Activated CD8-positive, alpha-beta T cell treated with anti-CD3 and anti-CD28 coated beads, Interleukin-2, amount 10 ng/mL, durations not matched to agents 7 days and 5 days (primary cell): ENCODE measurements around the gene NPEPL1. TPM values are rescaled to one million over a fixed set of nuclear protein-coding genes. Genes with fewer than 3 reads are reported as not detected.

ENCODE experiments used
- ATAC-seq: fragments of 150-1000 bp; cut with Tn5 transposase; one replicate; pipeline ENCODE4 v1.10.0; 2021; ENCODE audit warnings: moderate library complexity
- CTCF ChIA-PET: fragments of 350-600 bp; sonication (Branson Sonifier 250); formaldehyde crosslinking; loops from one replicate; lab custom pipeline; 2021; ENCODE audit warnings: antibody characterized with exemption; lab: Charles Lee
- POLR2A ChIA-PET: fragments of 350-600 bp; sonication (Branson Sonifier 250); formaldehyde crosslinking; loops from one replicate; lab custom pipeline; 2021; ENCODE audit warnings: antibody characterized with exemption; lab: Charles Lee
- DNase-seq: peaks from one replicate; pipeline ENCODE4 v3.0.0-alpha.2; 2020
- H3K27ac Mint-ChIP-seq: one replicate; pipeline ENCODE4 v1.8.0; 2021; ENCODE audit warnings: mild to moderate bottlenecking, mixed read lengths
- H3K27me3 Mint-ChIP-seq: one replicate; pipeline ENCODE4 v1.8.0; 2021; ENCODE audit warnings: low read depth, mixed read lengths
- H3K36me3 Mint-ChIP-seq: one replicate; pipeline ENCODE4 v1.8.0; 2021; ENCODE audit warnings: low read depth, mixed read lengths
- H3K4me1 Mint-ChIP-seq: one replicate; pipeline ENCODE4 v1.8.0; 2021; ENCODE audit warnings: low read depth, mixed read lengths
- H3K4me3 Mint-ChIP-seq: one replicate; pipeline ENCODE4 v1.8.0; 2021; ENCODE audit warnings: mild to moderate bottlenecking, mixed read lengths
- H3K9me3 Mint-ChIP-seq: one replicate; pipeline ENCODE4 v1.8.0; 2022; ENCODE audit warnings: mixed read lengths; ENCODE audit not compliant: insufficient read depth
- total RNA-seq, 2 experiments: library from RNA; stranded (reverse); gene quantifications; one replicate each; pipeline ENCODE4 v1.2.3, GENCODE V29; 2021

The NPEPL1 gene
- total RNA-seq, 2 experiments from 2014 or later, result 22.9 to 26.8 TPM

- Mint-ChIP-seq H3K36me3 (no peaks in the 10 kb centered on the region), H3K27me3 (no peaks in the 10 kb centered on the region), H3K4me3 (no peak overlapping the region), H3K27ac (no peak overlapping the region), H3K9me3 (no peaks in the 10 kb centered on the region), H3K4me1 (no peaks in the 10 kb centered on the region)
- DNase-seq (peak; percentile 16), ATAC-seq (no peak)
- ChIA-PET CTCF (interaction anchor here (1.5 kb wide), 1 partner anchor 8 kb away, joined by 4 read pairs; no protein-coding TSS in a partner anchor), POLR2A (no interaction called here)
Observed at GRCh38 chr20:58711266-58712051, 18.9 kb downstream of the NPEPL1 start.

GRCh38 chr20:58712151-58712791, 19.7 kb downstream of the NPEPL1 start:
- no peaks in the 10 kb centered on the region for H3K36me3 Mint-ChIP-seq
- H3K27me3 Mint-ChIP-seq, result no peaks in the 10 kb centered on the region
- ChIA-PET POLR2A (no interaction called here), CTCF (interaction anchor here (1.5 kb wide), 1 partner anchor 9 kb away, joined by 4 read pairs; no protein-coding TSS in a partner anchor)
- H3K9me3 Mint-ChIP-seq, result no peaks in the 10 kb centered on the region
- ATAC-seq (no peak), DNase-seq (peak; percentile 14)
- H3K4me3 Mint-ChIP-seq, result no peak overlapping the region
- H3K4me1 Mint-ChIP-seq, result no peaks in the 10 kb centered on the region
- no peak overlapping the region for H3K27ac Mint-ChIP-seq

DNA sequence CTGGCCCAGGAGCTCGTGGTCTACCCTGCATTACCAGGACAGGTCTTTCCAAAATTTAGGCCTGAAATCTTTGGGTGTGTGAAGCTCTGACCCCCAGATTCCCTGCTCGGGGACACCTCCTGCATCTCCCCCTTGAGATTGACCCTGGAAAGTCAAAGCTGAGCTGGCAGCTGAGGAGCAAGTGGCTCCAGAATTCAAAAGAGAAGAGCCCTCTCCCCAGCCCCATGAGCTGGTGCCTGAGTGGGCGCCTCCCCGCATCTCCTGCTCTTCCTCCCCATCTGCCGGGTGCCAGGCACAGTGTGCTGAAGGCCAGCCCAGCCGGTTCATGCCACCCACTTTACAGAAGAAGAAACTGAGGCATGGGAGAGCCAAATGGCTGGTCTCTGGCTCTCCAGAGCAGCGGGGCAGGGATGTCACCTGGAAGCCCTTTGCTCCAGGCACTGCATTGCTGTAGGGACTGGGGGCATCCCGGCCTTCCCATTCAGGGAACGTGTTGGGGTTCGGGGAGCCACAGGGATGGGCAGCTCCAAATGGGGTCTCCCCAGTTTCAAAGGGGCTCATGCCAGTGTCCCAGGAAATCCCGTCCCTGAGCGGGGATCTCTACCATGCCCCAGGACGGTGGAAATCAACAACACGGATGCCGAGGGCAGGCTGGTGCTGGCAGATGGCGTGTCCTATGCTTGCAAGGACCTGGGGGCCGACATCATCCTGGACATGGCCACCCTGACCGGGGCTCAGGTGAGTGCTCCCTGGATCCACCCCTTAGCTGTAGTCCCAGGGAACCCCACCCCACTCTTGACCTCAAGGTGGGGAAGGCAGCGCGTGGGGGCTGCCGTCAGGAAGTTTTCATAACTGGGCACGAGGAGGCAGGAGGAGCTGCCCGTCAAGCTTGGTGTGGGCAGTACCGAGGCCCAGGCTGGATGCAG, 20.5 kb downstream of the NPEPL1 start:
- peak; percentile 12 for DNase-seq
- Mint-ChIP-seq H3K27me3 (no peaks in the 10 kb centered on the region), H3K4me3 (no peak overlapping the region), H3K4me1 (no peaks in the 10 kb centered on the region), H3K36me3 (no peaks in the 10 kb centered on the region), H3K9me3 (no peaks in the 10 kb centered on the region), H3K27ac (no peak overlapping the region)
- ChIA-PET CTCF (no interaction called here), POLR2A (no interaction called here)
- no peak for ATAC-seq

DNA sequence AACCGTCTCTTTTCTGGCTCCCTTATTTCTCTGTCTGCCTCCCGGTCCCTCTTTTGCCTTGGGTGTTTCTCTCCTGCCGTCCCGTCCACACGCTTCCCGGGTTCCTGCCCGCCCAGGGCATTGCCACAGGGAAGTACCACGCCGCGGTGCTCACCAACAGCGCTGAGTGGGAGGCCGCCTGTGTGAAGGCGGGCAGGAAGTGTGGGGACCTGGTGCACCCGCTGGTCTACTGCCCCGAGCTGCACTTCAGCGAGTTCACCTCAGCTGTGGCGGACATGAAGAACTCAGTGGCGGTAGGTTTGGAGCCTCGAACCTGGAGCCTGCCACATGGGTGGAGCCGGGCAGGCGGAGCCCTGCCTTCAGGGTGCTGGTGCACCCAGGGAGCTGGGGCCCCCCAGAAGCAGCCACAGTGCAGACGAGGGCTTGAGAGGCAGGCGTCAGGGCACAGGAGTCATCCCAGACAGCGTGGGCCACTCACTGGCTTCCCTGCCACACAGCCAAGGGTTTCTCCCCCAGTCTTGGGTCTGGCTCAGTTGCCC, 21.3 kb downstream of the NPEPL1 start:
- Mint-ChIP-seq H3K27me3 (no peaks in the 10 kb centered on the region), H3K9me3 (no peaks in the 10 kb centered on the region), H3K36me3 (no peaks in the 10 kb centered on the region), H3K4me1 (no peaks in the 10 kb centered on the region), H3K4me3 (no peak overlapping the region), H3K27ac (no peak overlapping the region)
- DNase-seq (peak; percentile 17), ATAC-seq (no peak)
- ChIA-PET POLR2A (no interaction called here), CTCF (no interaction called here)

DNA sequence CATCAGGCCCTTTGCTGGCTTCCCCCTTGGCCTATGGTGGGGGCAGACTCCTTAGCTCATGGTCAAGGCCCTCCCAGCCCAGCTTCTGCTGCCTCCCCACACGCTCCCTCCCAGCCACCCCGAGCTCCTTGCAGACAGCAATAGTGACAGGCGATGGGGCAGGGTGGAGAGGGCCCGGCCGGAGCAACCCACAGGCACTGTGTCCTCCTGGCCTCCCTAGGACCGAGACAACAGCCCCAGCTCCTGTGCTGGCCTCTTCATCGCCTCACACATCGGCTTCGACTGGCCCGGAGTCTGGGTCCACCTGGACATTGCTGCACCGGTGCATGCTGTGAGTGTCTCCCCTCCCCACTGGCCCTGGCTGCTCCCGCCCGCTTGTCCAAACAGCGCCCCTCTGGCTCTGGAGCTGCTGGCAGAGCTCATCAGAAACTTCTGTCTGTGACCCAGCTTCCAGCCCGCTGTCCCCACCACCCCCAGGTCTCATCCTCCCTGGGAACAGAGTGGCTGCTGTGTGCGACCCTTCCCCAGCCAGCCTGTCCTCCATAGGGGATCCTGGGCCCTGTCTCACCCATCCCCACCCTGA, 21.8 kb downstream of the NPEPL1 start:
- ChIA-PET CTCF (no interaction called here), POLR2A (no interaction called here)
- Mint-ChIP-seq H3K27me3 (no peaks in the 10 kb centered on the region), H3K4me3 (no peak overlapping the region), H3K36me3 (no peaks in the 10 kb centered on the region), H3K27ac (no peak overlapping the region), H3K9me3 (no peaks in the 10 kb centered on the region), H3K4me1 (no peaks in the 10 kb centered on the region)
- DNase-seq, result peak; percentile 15
- no peak for ATAC-seq

GRCh38 chr20:58714923-58715351, 22.3 kb downstream of the NPEPL1 start:
- no peak overlapping the region for H3K4me3 Mint-ChIP-seq
- POLR2A ChIA-PET, result no interaction called here
- no peak overlapping the region for H3K27ac Mint-ChIP-seq
- H3K9me3 Mint-ChIP-seq, result no peaks in the 10 kb centered on the region
- H3K36me3 Mint-ChIP-seq, result no peaks in the 10 kb centered on the region
- ATAC-seq (no peak), DNase-seq (no peak)
- H3K27me3 Mint-ChIP-seq, result no peaks in the 10 kb centered on the region
- H3K4me1 Mint-ChIP-seq, result no peaks in the 10 kb centered on the region
- CTCF ChIA-PET, result no interaction called here

- no peak overlapping the region for H3K4me3 Mint-ChIP-seq
- no peaks in the 10 kb centered on the region for H3K36me3 Mint-ChIP-seq
- H3K9me3 Mint-ChIP-seq, result no peaks in the 10 kb centered on the region
- CTCF ChIA-PET, result no interaction called here
- ATAC-seq, result no peak
- no peaks in the 10 kb centered on the region for H3K4me1 Mint-ChIP-seq
- no peak for DNase-seq
- POLR2A ChIA-PET, result no interaction called here
- no peaks in the 10 kb centered on the region for H3K27me3 Mint-ChIP-seq
- no peak overlapping the region for H3K27ac Mint-ChIP-seq
Observed at GRCh38 chr20:58715391-58715800, 22.8 kb downstream of the NPEPL1 start.

DNA sequence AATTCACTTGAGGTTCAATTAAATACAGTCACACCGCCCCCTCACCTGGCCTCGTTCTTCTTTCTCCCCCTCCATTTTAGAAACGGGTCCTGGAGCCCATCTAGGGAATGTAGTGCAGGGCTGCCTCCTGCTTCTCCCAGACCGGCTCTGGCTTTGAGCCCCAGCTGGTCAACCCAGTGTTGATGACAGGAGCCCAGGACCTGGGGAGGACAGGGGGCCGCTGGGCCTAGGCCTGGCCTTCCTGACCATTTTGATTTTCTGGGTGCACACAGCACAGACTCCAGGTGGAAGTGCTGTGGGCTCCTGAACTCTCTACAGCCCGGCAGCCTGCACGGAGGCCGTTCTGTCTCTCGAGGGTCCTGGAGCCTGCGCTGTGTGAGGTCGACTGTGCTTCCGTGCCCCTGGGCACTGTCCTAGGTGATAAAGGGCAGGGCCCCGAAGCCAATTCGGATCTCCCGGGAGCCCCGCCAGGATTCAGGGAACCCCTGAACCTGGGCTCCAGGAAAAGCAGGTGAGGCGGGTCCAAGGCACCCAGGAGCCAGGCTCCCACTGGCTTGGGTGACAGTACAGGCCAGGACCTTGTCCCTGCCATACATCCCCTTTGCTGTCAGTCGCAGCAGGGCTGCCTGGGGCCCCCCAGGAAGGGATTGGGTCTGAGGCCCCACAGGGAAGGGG, 23.3 kb downstream of the NPEPL1 start:
- no peak for ATAC-seq
- Mint-ChIP-seq H3K27me3 (peaks cover 2% of the 10 kb centered on the region), H3K9me3 (no peaks in the 10 kb centered on the region), H3K36me3 (no peaks in the 10 kb centered on the region), H3K27ac (no peak overlapping the region), H3K4me1 (no peaks in the 10 kb centered on the region), H3K4me3 (no peak overlapping the region)
- ChIA-PET CTCF (no interaction called here), POLR2A (no interaction called here)
- peak; percentile 9 for DNase-seq

GRCh38 chr20:58716476-58717277, 24.1 kb downstream of the NPEPL1 start:
- Mint-ChIP-seq H3K36me3 (no peaks in the 10 kb centered on the region), H3K9me3 (no peaks in the 10 kb centered on the region), H3K27ac (no peak overlapping the region), H3K27me3 (peaks cover 7% of the 10 kb centered on the region), H3K4me1 (no peaks in the 10 kb centered on the region), H3K4me3 (no peak overlapping the region)
- ChIA-PET CTCF (no interaction called here), POLR2A (no interaction called here)
- ATAC-seq (no peak), DNase-seq (peak; percentile 14)

DNA sequence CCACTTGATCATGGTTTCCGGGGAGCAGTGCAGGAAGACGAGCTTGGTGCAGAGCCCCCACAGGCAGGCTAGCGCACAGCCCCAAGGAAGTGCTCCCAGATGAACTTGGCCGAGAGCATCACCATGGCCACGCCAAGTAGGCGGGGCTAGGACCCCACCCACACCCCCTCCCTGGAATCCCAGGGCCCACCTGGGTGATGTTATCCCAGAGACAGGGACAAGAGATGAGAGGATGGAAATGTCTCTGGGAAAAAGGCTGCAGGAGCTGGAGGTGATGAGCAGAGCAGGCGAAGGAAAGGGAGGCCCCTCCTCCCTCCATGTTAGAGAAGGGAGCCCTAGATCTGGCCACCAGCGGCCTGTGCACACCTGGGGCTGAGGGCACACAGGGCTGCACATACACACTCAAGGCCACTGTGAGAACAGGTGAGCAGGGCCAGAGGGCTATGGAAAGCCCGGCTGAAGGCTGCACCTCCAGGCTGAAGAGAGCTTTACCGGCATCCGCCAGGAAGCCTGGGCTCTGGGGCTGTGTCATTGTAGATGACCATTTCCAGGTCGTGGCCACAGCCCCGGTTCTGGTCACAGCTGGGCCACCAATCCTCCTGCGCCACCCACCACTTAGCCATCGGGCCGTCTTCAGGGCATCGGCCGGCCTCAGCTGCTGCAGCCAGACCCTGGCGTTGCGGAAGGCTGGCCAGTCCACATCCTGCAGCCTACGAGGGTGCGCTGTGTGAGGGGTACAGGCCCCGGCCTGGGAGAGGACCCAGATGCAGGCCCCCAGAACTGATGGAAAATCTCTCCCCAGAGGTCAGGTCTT, 24.9 kb downstream of the NPEPL1 start:
- Mint-ChIP-seq H3K27ac (no peak overlapping the region), H3K27me3 (peaks cover 11% of the 10 kb centered on the region), H3K4me1 (no peaks in the 10 kb centered on the region), H3K36me3 (no peaks in the 10 kb centered on the region), H3K4me3 (no peak overlapping the region), H3K9me3 (no peaks in the 10 kb centered on the region)
- CTCF ChIA-PET, result no interaction called here
- DNase-seq (peak; percentile 17), ATAC-seq (no peak)
- POLR2A ChIA-PET, result no interaction called here
